GM18508 (cell line): ENCODE data around the gene MS4A3.
"Not testable (repeated sequence)": the region's sequence is repeated elsewhere in the genome, so short reads cannot be mapped to it uniquely, and the experiment has no call there.

Experiments
- ATAC-seq: cut with Tn5 transposase; IDR thresholded peaks from one replicate; pipeline ENCODE4 v1.9.1; 2021; ENCODE audit warnings: moderate number of reproducible peaks; ENCODE audit not compliant: insufficient read depth, unreplicated experiment

The MS4A3 gene, protein sequence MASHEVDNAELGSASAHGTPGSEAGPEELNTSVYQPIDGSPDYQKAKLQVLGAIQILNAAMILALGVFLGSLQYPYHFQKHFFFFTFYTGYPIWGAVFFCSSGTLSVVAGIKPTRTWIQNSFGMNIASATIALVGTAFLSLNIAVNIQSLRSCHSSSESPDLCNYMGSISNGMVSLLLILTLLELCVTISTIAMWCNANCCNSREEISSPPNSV

DNA sequence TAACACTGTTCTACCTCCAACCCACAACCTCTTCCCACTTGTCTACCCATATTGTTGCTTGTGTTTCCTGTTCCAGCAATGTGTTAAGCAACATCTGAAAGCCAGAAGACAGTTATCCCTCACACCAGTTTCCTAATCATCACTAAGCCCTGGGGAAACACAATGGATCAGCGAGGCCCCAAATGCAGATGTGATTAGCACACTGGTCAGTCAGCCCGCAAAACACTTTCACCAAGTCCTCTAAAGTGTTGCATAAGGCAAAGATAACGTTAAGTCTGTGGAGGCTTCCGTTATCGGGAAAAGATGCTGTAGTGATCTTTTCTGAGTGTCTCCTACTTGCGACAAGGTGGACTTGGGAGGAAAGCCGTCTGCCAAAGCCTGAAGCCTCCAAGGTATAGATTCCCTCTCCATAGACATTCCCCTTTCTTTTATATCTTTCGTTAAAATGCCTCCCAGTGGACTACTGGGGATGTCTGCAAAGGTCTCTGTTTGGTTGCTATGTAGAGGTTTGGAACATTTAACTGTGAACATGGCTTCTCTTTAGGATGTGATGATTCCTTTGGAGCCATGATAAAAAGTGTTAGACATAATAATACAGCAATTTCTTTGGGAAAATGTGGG lies at the start of gene MS4A3:
TSS of gene MS4A3 (plus strand) at position 317 of the 621 bp plus-strand sequence. CDS start 4,496 bp downstream, outside the sequence.
- no peak for ATAC-seq

DNA sequence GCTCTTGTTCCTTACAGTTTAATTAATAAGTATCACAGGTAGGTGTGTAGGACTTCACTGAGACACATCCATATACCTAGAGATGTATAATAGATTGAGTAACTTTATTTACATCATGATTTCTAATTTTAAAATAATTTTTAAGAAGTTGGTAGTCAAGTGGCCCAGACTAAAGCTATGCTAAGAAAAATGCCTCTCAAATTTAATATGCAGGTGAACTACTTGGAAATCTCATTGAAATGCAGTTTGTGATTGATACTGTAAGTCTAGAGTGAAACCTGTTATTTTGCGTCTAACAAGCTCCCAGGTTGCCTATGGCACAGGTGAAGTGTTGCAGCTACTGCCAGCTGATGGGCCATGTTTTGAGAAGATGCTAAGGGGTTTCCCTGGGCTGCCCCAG lies 39.6 kb upstream of the MS4A3 start, which contains the start of gene OOSP4B:
TSS of gene OOSP4B (plus strand) at position 301 of the 400 bp plus-strand sequence.
- ATAC-seq, result no peak

DNA sequence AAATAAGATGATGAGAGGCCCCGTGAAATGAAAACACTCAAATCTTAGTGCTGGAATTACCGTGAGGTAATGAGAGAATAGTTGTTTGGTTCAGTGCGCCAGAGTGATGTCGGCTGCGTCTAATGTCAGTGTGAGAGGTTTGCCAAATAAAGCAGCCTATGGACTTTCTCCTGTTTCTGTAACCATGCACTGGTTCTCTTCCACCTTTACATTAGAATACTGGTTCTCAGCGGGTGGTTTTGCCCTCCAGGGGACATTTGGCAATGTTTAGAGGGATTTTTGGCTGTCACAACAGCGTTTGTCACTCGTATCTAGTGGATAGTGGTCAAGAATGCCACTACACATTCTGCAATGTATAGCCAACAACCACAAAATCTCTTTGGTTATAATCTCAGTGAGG lies 38.4 kb upstream of the MS4A3 start:
- no peak for ATAC-seq

DNA sequence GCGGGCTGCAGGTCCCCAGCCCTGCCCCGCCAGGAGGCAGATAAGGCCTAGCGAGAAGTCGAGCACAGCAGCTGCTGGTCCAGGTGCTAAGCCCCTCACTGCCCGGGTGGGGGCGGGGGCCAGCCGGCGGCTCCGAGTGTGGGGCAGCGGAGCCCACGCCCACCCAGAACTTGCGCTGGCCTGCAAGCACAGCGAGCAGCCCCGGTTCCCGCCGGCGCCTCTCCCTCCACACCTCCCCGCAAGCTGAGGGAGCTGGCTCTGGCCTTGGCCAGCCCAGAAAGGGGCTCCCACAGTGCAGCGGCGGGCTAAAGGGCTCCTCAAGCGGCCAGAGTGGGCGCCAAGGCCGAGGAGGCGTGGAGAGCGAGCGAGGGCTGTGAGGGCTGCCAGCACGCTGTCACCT lies 36.1 kb upstream of the MS4A3 start:
- ATAC-seq, result not testable (repeated sequence)

DNA sequence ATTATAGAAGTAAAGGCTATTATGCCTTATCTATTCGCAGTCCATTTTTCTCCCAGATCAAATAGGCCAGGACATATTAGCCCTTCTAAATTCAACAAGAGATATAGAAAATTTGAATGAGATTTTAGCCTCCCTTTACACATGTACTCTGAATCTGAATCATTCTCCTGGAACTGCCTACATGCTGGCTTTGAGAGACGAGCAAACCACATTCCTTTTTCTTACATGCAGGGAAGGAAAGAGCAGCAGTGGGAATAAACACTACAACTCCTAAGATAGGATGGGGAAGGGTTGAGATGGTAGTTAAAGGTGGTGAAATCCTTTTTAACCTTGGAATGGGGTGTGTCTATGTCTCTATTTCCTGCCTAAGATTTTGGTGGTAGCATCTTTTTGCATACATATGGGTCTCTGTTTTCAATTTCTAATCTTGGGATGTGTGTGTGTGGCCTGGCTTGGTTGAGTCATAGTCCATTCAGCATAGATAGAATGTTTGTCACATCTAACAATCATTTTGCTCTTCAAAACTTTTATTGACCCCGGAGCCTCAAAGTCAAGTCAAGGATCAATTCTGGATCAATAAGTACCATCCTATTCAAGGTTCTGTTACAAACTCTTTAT lies 27.3 kb upstream of the MS4A3 start:
- no peak for ATAC-seq

DNA sequence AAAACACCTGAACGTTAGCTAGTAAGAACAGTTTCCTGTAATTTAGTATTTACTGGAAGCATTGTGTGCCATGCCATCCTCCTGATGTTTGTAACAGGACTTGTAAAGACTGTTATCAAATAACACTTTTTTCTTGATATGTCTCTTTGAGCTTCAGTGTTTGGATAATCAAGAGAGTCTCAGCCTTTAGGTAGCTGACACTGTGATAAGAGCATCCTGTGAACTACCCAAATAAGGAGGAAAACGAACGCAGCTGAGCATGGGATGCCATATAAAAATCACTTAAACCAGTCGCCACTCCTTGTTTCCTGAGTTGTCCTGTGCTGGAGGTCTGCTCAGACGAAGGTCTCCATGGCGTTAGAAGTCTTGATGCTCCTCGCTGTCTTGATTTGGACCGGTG lies 16.4 kb upstream of the MS4A3 start, which contains the start of gene OOSP2:
TSS of gene OOSP2 (plus strand) at position 301 of the 400 bp plus-strand sequence. CDS start at position 352, 51 bp downstream.
- no peak for ATAC-seq

DNA sequence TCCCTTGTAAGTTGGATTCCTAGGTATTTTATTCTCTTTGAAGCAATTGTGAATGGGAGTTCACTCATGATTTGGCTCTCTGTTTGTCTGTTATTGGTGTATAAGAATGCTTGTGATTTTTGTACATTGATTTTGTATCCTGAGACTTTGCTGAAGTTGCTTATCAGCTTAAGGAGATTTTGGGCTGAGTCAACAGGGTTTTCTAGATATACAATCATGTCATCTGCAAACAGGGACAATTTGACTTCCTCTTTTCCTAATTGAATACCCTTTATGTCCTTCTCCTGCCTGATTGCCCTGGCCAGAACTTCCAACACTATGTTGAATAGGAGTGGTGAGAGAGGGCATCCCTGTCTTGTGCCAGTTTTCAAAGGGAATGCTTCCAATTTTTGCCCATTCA lies 6.0 kb upstream of the MS4A3 start:
- not testable (repeated sequence) for ATAC-seq

DNA sequence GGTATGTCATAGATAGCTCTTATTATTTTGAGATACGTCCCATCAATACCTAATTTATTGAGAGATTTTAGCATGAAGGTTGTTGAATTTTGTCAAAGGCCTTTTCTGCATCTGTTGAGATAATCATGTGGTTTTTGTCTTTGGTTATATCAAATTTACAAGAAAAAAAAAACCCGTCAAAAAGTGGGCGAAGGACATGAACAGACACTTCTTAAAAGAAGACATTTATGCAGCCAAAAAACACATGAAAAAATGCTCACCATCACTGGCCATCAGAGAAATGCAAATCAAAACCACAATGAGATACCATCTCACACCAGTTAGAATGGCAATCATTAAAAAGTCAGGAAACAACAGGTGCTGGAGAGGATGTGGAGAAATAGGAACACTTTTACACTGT lies 5.6 kb upstream of the MS4A3 start:
- not testable (repeated sequence) for ATAC-seq

DNA sequence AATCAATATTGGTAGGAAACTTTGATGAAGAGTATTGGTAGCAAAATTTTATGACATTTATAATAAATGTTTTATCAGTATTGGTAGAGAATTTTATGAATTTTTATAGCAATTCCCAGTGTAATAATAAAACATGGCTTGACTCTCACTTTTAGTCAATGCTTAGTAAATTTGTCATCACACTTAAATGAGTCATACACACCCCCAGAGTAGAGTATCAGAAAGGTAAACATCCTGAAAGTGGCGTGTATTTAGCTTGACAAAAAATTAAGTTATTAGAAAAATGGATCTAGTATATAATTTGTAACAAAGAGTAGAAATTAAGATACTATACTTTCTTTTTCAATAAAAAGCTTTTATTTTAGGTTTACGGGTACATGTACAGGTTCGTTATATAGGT lies 2.6 kb downstream of the MS4A3 start:
- ATAC-seq, result no peak

DNA sequence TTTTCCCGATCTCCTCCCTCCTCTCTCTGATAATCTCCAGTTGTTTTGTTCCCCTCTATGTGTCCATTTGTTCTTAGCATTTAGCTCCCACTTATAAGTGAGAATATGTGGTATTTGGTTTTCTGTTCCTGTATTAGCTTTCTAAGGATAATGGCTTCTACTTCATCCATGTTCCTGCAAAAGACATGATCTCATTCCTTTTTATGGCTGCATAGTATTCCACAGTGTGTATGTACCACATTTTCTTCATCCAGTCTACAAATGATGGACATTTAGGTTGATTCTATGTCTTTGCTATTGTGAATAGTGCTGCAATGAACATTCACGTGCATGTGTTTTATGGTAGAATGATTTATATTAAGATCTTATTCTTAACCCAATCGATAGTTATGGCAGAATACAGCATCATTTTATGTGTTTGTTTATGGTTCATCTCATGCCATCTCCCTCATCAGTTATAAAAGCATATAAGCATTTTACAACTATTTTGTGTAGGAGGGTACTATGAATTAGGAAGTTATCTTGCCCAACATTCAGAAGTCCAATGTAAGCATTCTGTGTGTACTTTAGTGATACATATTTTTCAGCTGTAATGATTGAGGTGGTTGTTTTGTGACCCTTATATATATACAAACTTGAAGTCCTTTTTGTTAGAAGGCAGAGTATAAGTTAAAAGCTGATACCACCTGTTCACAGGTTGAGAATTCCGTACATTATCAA lies 3.2 kb downstream of the MS4A3 start:
- ATAC-seq, result no peak

DNA sequence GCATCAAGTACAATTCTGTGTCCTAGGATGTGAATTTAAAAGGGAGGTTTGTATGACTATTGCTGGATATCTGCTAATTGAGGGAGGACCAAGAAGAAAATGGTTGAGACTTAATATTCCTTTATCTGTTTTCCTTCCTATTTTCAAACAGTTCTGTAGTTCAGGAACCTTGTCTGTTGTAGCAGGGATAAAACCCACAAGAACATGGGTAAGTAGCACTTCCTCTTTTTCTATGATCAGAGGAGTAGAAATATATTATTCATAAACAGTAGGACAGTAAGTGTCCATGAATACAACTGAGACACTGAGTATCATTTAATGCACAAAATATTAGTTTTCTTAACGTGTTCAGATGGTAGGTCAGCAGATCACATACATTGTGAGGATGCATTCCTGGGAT lies 7.6 kb downstream of the MS4A3 start:
- no peak for ATAC-seq

DNA sequence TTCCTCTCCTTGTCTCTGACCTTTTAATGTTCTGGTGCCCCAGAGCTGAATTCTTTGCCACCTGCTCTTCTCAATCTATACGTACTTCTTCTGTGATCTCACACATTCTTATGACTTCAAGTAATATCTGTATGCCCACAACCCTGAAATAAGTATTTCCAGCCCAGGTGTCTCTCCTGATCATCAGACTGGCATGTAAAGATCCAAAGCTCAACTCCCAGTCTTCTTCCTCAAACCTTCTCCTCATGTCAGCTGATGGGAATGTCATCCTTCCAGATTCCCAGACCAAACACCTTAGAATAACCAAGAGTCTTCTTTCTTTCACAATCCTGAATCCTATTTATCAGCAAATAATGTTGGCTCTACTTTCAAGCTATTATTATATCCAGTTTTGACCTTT lies 9.3 kb downstream of the MS4A3 start:
- ATAC-seq, result no peak

DNA sequence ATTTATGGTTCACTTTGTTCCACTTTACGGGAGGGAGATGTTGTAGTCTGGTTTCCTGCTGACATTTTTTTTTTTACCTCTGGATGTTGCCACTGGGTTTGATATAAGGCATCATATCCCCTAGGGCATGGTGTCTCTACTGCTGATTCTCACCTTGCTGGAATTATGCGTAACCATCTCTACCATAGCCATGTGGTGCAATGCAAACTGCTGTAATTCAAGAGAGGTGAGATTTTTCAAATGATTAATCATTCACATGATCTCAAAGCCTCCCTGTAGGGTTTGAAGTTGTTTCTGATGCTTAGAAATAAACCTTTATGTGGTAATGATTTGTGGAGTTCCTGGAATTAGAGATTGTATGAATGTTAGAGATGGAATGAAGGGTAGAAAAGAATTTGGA lies 13.0 kb downstream of the MS4A3 start:
- no peak for ATAC-seq

DNA sequence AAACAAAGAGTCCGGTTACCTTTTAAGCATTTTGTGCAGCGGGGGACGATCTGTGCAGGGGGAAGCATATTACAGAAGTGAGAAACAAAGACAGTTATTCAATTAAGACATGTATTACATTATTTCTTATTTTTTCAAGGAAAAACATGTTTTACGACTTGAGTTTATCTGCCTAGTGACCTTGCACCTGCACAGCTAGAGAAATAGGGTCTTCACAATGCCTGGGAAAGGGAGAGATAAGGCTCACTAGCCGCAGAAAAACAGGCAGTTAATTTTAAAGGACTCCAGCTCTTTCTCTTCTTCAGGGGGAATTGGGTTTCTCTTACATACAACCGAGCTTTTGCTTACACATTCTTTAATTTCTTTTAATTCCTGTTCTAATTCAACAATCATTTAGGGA lies 15.2 kb downstream of the MS4A3 start:
- ATAC-seq, result not testable (repeated sequence)

DNA sequence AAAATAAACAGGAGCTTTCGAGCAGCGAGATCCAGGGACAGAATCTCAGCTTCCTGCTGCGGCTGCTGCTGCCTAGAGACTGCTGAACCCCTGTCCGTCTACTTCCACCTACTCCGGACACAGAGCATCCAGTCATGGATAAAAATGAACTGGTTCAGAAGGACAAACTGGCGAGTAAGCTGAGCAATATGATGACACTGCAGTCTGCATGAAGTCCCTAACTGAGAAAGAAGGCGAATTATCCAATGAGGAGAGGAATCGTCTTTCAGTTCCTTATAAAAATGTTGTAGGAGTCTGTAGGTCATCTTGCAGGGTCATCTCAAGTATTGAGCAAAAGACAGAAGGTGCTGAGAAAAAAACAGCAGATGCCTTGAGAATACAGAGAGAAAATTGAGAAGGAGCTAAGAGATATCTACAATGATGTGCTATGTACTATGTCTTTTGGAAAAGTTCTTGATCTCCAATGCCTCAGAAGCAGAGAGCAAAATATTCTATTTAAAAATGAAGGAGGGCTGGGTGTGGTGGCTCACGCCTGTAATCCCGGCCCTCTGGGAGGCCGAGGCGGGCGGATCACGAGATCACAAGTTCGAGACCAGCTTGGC lies 20.9 kb downstream of the MS4A3 start:
- ATAC-seq, result no peak

DNA sequence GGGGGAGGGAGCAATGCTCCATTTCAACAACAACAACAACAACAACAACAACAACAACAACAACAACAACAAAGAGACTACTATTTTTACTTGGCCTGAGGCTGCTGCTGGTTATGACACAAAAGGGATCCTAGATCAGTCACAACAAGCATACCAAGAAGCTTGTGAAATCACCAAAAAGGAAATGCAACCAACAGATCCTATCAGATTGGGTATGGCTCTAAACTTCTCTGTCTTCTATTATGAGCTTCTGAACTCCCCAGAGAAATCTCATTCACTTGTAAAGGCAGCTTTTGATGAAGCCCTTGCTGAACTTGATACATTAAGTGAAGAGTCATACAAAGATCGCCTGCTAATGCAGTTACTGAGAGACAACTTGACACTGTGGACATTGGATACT lies 21.5 kb downstream of the MS4A3 start:
- no peak for ATAC-seq

DNA sequence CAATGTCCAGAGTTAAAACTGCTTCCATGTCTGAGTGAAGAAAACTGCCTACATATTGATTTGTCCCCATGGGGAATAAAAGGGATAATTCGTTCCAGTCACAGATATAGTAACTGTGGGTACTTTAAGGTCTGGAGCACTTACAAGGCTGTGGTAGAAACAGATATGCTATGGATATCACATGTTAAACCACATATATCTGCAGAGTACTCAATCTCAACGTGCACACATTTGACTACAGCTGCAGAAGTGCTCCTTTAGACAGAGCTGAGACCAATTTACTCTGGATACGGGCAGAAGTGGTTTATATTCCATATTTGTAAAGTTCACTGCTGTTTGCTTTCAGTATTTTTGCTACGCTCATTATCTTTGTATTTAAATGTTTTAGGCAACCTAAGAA lies 22.3 kb downstream of the MS4A3 start:
- no peak for ATAC-seq

DNA sequence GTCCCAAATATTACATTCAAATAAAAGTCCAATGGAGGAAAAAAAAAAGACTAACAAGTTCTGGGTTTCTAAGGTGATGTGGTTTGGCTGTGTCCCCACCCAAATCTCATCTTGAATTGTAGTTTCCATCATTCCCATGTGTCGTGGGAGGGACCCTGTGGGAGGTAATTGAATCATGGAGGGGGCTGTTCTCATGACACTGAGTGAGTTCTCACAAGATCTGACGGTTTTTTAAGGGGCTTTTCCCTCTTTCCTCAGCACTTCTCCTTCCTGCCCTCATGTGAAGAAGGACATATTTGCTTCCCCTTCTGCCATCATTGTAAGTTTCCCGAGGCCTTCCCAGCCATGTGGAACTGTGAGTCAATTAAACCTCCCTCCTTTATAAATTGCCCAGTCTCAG lies 24.1 kb downstream of the MS4A3 start:
- ATAC-seq, result no peak

DNA sequence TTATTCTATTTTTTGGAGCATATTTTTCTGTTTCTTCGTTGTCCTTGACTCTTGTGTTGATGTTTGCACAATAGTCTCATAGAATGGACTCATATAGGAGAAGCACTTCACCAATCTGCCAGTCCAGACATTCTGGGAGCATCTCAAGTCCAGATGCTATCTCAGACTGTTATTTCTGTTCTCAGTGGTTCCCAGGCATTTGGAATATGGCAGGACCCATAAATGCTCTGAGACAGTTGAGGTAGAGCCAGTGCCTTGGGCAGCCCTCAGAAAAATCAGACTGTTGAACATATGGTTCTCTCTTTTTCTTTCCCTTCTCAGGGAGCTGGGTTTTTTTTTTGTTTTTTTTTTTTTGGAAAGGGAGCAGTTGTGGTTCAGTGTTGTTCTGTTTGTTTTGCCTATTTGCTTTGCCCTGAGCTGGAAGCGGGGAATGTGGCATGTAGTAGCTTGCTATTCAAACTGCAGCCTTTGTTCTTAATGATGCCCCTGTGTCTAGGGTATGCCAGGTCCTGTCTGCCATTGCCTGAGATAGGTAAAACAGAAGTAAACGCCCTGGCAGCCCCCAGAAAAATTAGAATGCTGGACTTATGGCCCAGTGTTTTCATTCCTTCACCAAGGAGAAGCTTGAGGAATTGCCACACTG lies 28.3 kb downstream of the MS4A3 start:
- ATAC-seq, result no peak

DNA sequence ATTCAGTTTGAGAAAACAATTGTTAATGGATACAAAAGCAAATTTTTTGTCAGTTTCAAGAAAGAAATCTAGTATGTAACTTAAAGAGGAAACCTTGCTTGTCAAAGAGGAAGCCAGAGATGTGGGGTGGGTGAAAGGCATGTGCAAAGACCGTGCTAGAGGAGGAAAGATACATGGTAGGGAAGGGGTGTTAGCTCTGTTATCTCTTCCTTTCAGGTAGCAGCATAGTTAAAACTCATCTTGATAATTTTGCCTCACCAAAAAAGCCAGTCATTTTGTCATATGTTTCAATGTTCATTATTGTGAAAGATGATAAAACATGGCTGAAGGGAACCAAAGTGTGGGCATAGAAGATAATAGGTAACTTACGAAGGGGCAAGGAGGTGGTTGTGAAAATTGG lies 29.4 kb downstream of the MS4A3 start:
- ATAC-seq, result no peak
